Measurements from ENCODE around the gene MMD. TPM values are rescaled to one million over a fixed set of nuclear protein-coding genes. Genes with fewer than 3 reads are reported as not detected.

MMD gene
- total RNA-seq, 1 donor from 2014 or later: 45.5 TPM

- POLR2A ChIA-PET: no interaction called here
- Mint-ChIP-seq H3K27me3 (peaks cover 11% of the 10 kb centered on the region), H3K4me1 (peaks cover 3% of the 10 kb centered on the region), H3K9me3 (no peaks in the 10 kb centered on the region), H3K27ac (no peak overlapping the region), H3K4me3 (no peak overlapping the region), H3K36me3 (ENCODE audit: low read depth) (no peaks in the 10 kb centered on the region)
- ATAC-seq (ENCODE audit: low read depth) (no peak), DNase-seq (no peak)
- intact Hi-C loops (cut with micrococcal nuclease): no loop called here
- CTCF ChIA-PET: interaction anchor here (1.7 kb wide), 1 partner anchor 352 kb away, joined by 4 read pairs; no protein-coding TSS in a partner anchor
- TF ChIP-seq CTCF (IDR thresholded peaks at IDR 0.05): no peak
These were observed 76.5 kb downstream of the MMD start for GRCh38 chr17:55345132-55345531.

- Mint-ChIP-seq H3K27me3 (peaks cover 17% of the 10 kb centered on the region), H3K4me1 (peaks cover 3% of the 10 kb centered on the region), H3K9me3 (no peaks in the 10 kb centered on the region), H3K27ac (no peak overlapping the region), H3K4me3 (no peak overlapping the region), H3K36me3 (ENCODE audit: low read depth) (no peaks in the 10 kb centered on the region)
- ChIA-PET POLR2A (no interaction called here), CTCF (interaction anchor here (1.7 kb wide), 1 partner anchor 351 kb away, joined by 4 read pairs; no protein-coding TSS in a partner anchor)
- DNase-seq (no peak), ATAC-seq (ENCODE audit: low read depth) (no peak)
- TF ChIP-seq CTCF (IDR thresholded peaks at IDR 0.05): no peak
- intact Hi-C loops (cut with micrococcal nuclease): no loop called here
These were observed 77.1 kb downstream of the MMD start for GRCh38 chr17:55344514-55344997.

- CTCF ChIA-PET: interaction anchor here (0.8 to 1.7 kb wide), 2 partner anchors 10 to 351 kb away, joined by 3 to 4 read pairs; no protein-coding TSS in a partner anchor
- ATAC-seq (ENCODE audit: low read depth) (no peak), DNase-seq (no peak)
- POLR2A ChIA-PET: no interaction called here
- intact Hi-C loops (cut with micrococcal nuclease): no loop called here
- no peaks in the 10 kb centered on the region for H3K9me3 Mint-ChIP-seq
- peaks cover 17% of the 10 kb centered on the region for H3K27me3 Mint-ChIP-seq
- H3K36me3 Mint-ChIP-seq (ENCODE audit: low read depth): no peaks in the 10 kb centered on the region
- no peak for TF ChIP-seq CTCF (IDR thresholded peaks at IDR 0.05)
- H3K4me1 Mint-ChIP-seq: peaks cover 3% of the 10 kb centered on the region
- no peak overlapping the region for H3K4me3 Mint-ChIP-seq
- H3K27ac Mint-ChIP-seq: no peak overlapping the region
These were observed 77.6 kb downstream of the MMD start for GRCh38 chr17:55343900-55344513.

GRCh38 chr17:55342800-55343585 is 78.6 kb downstream of the MMD start:
- CTCF ChIA-PET: interaction anchor here (0.8 kb wide), 1 partner anchor 11 kb away, joined by 3 read pairs; no protein-coding TSS in a partner anchor
- intact Hi-C loops (cut with micrococcal nuclease): no loop called here
- DNase-seq (no peak), ATAC-seq (ENCODE audit: low read depth) (no peak)
- Mint-ChIP-seq H3K27me3 (peaks cover 17% of the 10 kb centered on the region), H3K4me3 (no peak overlapping the region), H3K27ac (no peak overlapping the region), H3K4me1 (no peaks in the 10 kb centered on the region), H3K9me3 (peaks cover 6% of the 10 kb centered on the region), H3K36me3 (ENCODE audit: low read depth) (no peaks in the 10 kb centered on the region)
- TF ChIP-seq CTCF (IDR thresholded peaks at IDR 0.05): no peak
- POLR2A ChIA-PET: no interaction called here

Other genes with a start within 250 kb of the MMD start
- gene HLF, start 156.9 kb downstream of the MMD start, total RNA-seq: 0.10 and 0.69 TPM in 2 replicates
- not detected in 2 replicates for gene SMIM36, start 89.6 kb upstream of the MMD start, total RNA-seq